Ectodermal cell (in vitro differentiated cells): ENCODE measurements around the gene ZNF185.
"Not testable (repeated sequence)": the region's sequence is repeated elsewhere in the genome, so short reads cannot be mapped to it uniquely, and the experiment has no call there.

ENCODE experiments used
- H3K27ac ChIP-seq: 2 replicates; pipeline ENCODE4 v1.7.0; 2013; ENCODE audit warnings: mild to moderate bottlenecking, low read depth, low read length; ENCODE audit not compliant: insufficient read depth, poor library complexity, severe bottlenecking
- H3K27me3 ChIP-seq: 2 replicates; pipeline ENCODE4 v1.7.0; 2013; ENCODE audit warnings: mild to moderate bottlenecking, low read length; ENCODE audit not compliant: insufficient read depth, control insufficient read depth, poor library complexity, severe bottlenecking
- H3K36me3 ChIP-seq: one replicate; pipeline ENCODE4 v1.7.0; 2013; ENCODE audit warnings: low read length; ENCODE audit not compliant: control insufficient read depth, insufficient read depth
- H3K4me1 ChIP-seq: one replicate; pipeline ENCODE4 v1.7.0; 2013; ENCODE audit warnings: low read length; ENCODE audit not compliant: control insufficient read depth, insufficient read depth
- H3K4me3 ChIP-seq: 2 replicates; pipeline ENCODE4 v1.7.0; 2013; ENCODE audit warnings: low read depth, low read length, control low read depth; ENCODE audit not compliant: insufficient read depth
- H3K9me3 ChIP-seq: 2 replicates; pipeline ENCODE4 v1.7.0; 2013; ENCODE audit warnings: mild to moderate bottlenecking, low read length, moderate library complexity; ENCODE audit not compliant: control insufficient read depth
- WGBS, 2 experiments: methylation state at CpG; one replicate each; pipeline ENCODE4 v1.1.7; 2013; ENCODE audit warnings: missing lambda C conversion rate in 2 of 2; 5-methylcytosine and 5-hydroxymethylcytosine counted together

ZNF185 gene

GRCh38 chrX:152903589-152903988 is 5.7 kb downstream of the ZNF185 start:
- Histone ChIP-seq H3K27me3 (no peaks in the 10 kb centered on the region), H3K9me3 (no peaks in the 10 kb centered on the region), H3K4me3 (no peak overlapping the region), H3K27ac (no peak overlapping the region), H3K36me3 (no peaks in the 10 kb centered on the region), H3K4me1 (peaks cover 7% of the 10 kb centered on the region)
- WGBS, 2 experiments, result 73 to 83% methylated on average over 6 of the region's 9 CpGs

- Histone ChIP-seq H3K27ac (no peak overlapping the region), H3K4me1 (peaks cover 7% of the 10 kb centered on the region), H3K4me3 (no peak overlapping the region), H3K27me3 (no peaks in the 10 kb centered on the region), H3K36me3 (no peaks in the 10 kb centered on the region), H3K9me3 (no peaks in the 10 kb centered on the region)
- 27 to 29% methylated on average over 19 to 20 of the region's 20 CpGs for WGBS, 2 experiments
Observed at GRCh38 chrX:152904151-152905080, 6.5 kb downstream of the ZNF185 start.

GRCh38 chrX:152905081-152905420 is 7.2 kb downstream of the ZNF185 start:
- no peaks in the 10 kb centered on the region for H3K27me3 ChIP-seq
- H3K36me3 ChIP-seq, result no peaks in the 10 kb centered on the region
- no peak overlapping the region for H3K27ac ChIP-seq
- WGBS, 2 experiments, result 88 to 90% methylated on average over 8 of the region's 8 CpGs
- no peaks in the 10 kb centered on the region for H3K9me3 ChIP-seq
- no peak overlapping the region for H3K4me3 ChIP-seq
- H3K4me1 ChIP-seq, result peaks cover 7% of the 10 kb centered on the region

GRCh38 chrX:152907084-152907651 is 9.3 kb downstream of the ZNF185 start:
- Histone ChIP-seq H3K4me3 (peak overlapping the region; percentile 18), H3K4me1 (peaks cover 7% of the 10 kb centered on the region), H3K27ac (no peak overlapping the region), H3K9me3 (no peaks in the 10 kb centered on the region), H3K36me3 (no peaks in the 10 kb centered on the region), H3K27me3 (no peaks in the 10 kb centered on the region)
- WGBS, 2 experiments, result 14 to 18% methylated on average over 16 to 17 of the region's 17 CpGs

- Histone ChIP-seq H3K36me3 (no peaks in the 10 kb centered on the region), H3K9me3 (no peaks in the 10 kb centered on the region), H3K27ac (no peak overlapping the region), H3K4me1 (peaks cover 7% of the 10 kb centered on the region), H3K27me3 (no peaks in the 10 kb centered on the region), H3K4me3 (no peak overlapping the region)
- WGBS, 2 experiments, result 94% methylated on average over 14 of the region's 14 CpGs
Observed at GRCh38 chrX:152908486-152908885, 10.6 kb downstream of the ZNF185 start.

- H3K27ac ChIP-seq, H3K36me3 ChIP-seq, H3K4me1 ChIP-seq, H3K27me3 ChIP-seq, H3K9me3 ChIP-seq, H3K4me3 ChIP-seq: not testable (repeated sequence)
- WGBS, 2 experiments, result 90 to 96% methylated on average over 5 to 6 of the region's 7 CpGs
Observed at GRCh38 chrX:152910018-152910417, 12.2 kb downstream of the ZNF185 start.

GRCh38 chrX:152912106-152912505 is 14.2 kb downstream of the ZNF185 start:
- no peaks in the 10 kb centered on the region for H3K27me3 ChIP-seq
- no peaks in the 10 kb centered on the region for H3K9me3 ChIP-seq
- no peak overlapping the region for H3K4me3 ChIP-seq
- WGBS, 2 experiments, result 74 to 78% methylated on average over 4 of the region's 4 CpGs
- H3K36me3 ChIP-seq, result no peaks in the 10 kb centered on the region
- H3K4me1 ChIP-seq, result no peaks in the 10 kb centered on the region
- no peak overlapping the region for H3K27ac ChIP-seq

- H3K27ac ChIP-seq, result no peak overlapping the region
- no peaks in the 10 kb centered on the region for H3K9me3 ChIP-seq
- no peaks in the 10 kb centered on the region for H3K36me3 ChIP-seq
Observed at GRCh38 chrX:152912641-152913040, 14.8 kb downstream of the ZNF185 start.

GRCh38 chrX:152913346-152913745 is 15.5 kb downstream of the ZNF185 start:
- Histone ChIP-seq H3K36me3 (no peaks in the 10 kb centered on the region), H3K9me3 (no peaks in the 10 kb centered on the region), H3K27ac (no peak overlapping the region), H3K4me3 (no peak overlapping the region), H3K4me1 (no peaks in the 10 kb centered on the region), H3K27me3 (no peaks in the 10 kb centered on the region)
- 90 to 91% methylated on average over 10 of the region's 10 CpGs for WGBS, 2 experiments

More at GRCh38 chrX:152912641-152913040, 14.8 kb downstream of the ZNF185 start:
- no peaks in the 10 kb centered on the region for H3K4me1 ChIP-seq
- 81 to 82% methylated on average over 7 of the region's 7 CpGs for WGBS, 2 experiments
- no peak overlapping the region for H3K4me3 ChIP-seq
- no peaks in the 10 kb centered on the region for H3K27me3 ChIP-seq

- no peaks in the 10 kb centered on the region for H3K36me3 ChIP-seq
- WGBS, 2 experiments, result 84 to 87% methylated on average over 6 of the region's 6 CpGs
- H3K4me3 ChIP-seq, result no peak overlapping the region
- no peaks in the 10 kb centered on the region for H3K27me3 ChIP-seq
- H3K9me3 ChIP-seq, result no peaks in the 10 kb centered on the region
- H3K4me1 ChIP-seq, result no peaks in the 10 kb centered on the region
- H3K27ac ChIP-seq, result no peak overlapping the region
Observed at GRCh38 chrX:152913910-152914309, 16.0 kb downstream of the ZNF185 start.
